GM18951 (cell line): ENCODE results near the gene WWC2.

Source experiments
- POLR2A ChIP-seq: IDR thresholded peaks from 4 replicates; pipeline ENCODE4 v1.6.1; 2011; ENCODE audit warnings: mild to moderate bottlenecking; ENCODE audit not compliant: insufficient read length, insufficient read depth; ENCODE audit errors: extremely low read depth
- in situ Hi-C: fragments of 300-500 bp; cut with MboI; formaldehyde crosslinking; loops from one replicate; pipeline ENCODE4 v1.12.0; 2022; ENCODE audit warnings: low sequenced_read_pairs, mixed read lengths, inconsistent platforms; ENCODE audit not compliant: unreplicated experiment

Gene WWC2

GRCh38 chr4:183358215-183358755, 259.2 kb downstream of the WWC2 start:
- in situ Hi-C loops = no loop called here

GRCh38 chr4:183360161-183360919, 261.3 kb downstream of the WWC2 start:
- TF ChIP-seq POLR2A = no peak
- in situ Hi-C loops = no loop called here

More at GRCh38 chr4:183358215-183358755, 259.2 kb downstream of the WWC2 start:
- no peak for TF ChIP-seq POLR2A

- no peak for TF ChIP-seq POLR2A
- in situ Hi-C loops = no loop called here
Observed at GRCh38 chr4:183362036-183362435, 263.0 kb downstream of the WWC2 start.

DNA sequence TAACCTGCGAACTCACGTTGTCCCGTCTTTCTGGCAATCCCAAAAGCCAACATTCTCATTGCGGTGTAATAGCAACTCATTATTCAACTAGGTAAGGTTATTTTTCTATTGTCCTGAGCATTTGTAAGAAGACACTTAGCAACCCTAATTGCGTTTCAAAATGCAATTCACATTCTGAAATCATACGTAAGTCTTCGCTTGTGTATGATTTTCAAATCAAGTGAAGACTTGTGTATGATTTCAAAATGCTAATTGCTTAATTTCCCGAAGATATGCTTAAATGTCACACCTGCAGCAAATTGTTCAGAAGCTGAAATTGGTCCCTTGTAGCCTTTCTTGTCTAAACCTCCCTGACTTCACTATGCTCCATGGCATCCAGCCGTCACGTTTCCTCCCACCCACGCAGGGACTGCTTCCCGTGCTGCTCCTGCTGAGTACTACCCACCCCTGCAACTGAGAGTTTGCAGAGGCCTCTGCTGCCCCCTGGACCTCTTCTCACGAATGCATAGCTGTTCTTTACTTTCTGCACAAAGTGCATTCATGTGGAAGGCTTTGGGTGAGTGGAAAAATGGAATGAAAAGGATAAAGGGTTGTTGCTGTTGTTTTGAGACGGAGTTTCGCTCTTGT, 264.0 kb downstream of the WWC2 start:
- no peak for TF ChIP-seq POLR2A
- in situ Hi-C loops = no loop called here

- TF ChIP-seq POLR2A = no peak
- in situ Hi-C loops = no loop called here
Observed at GRCh38 chr4:183364025-183364424, 265.0 kb downstream of the WWC2 start.

- in situ Hi-C loops = no loop called here
- TF ChIP-seq POLR2A = no peak
Observed at GRCh38 chr4:183366206-183366835, 267.3 kb downstream of the WWC2 start.

GRCh38 chr4:183369073-183369472, 270.0 kb downstream of the WWC2 start:
- in situ Hi-C loops = no loop called here
- no peak for TF ChIP-seq POLR2A
